Stimulated activated CD8-positive, alpha-beta memory T cell treated with anti-CD3 and anti-CD28 coated beads, Interleukin-4, amount 100 ng/mL, for 1 hour (primary cell): ENCODE measurements around the gene PCSK2.

Experiments
- DNase-seq, 2 donors: peaks; one replicate each; pipeline ENCODE4 v3.0.0-alpha.2; 2020; ENCODE audit warnings: low read depth in 2 of 2, low spot score in 1 of 2

The PCSK2 gene

GRCh38 chr20:17248224-17248623, 21.4 kb downstream of the PCSK2 start:
- no peak for DNase-seq

- no peak for DNase-seq
Measured at GRCh38 chr20:17262786-17263185, 35.9 kb downstream of the PCSK2 start.

DNA sequence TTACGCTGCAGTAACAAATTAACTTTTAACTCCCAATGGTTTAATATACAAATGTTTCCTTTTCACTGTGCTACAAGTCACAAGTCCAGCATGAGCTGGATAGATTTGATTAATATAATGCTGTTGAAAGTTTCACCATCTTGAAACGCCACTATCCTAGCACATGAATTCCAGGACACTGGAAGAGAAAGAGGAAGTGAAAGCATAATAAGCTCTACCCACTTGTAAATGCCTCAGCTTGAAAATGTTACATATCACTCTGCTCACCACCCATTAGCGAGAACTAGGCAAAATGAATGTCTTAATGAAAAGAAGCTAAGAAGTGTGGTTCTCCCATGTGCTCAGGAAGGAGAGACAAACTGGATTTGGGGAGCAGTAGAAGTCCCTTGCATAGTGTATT, 46.9 kb downstream of the PCSK2 start:
- DNase-seq = no peak

GRCh38 chr20:17276101-17276500, 49.3 kb downstream of the PCSK2 start:
- DNase-seq = no peak

- DNase-seq = no peak
Measured at GRCh38 chr20:17281478-17281877, 54.6 kb downstream of the PCSK2 start.

- no peak for DNase-seq
Measured at GRCh38 chr20:17282501-17282900, 55.7 kb downstream of the PCSK2 start.

GRCh38 chr20:17287503-17287902, 60.7 kb downstream of the PCSK2 start:
- DNase-seq = no peak

- DNase-seq = no peak
Measured at GRCh38 chr20:17287998-17288397, 61.2 kb downstream of the PCSK2 start.

DNA sequence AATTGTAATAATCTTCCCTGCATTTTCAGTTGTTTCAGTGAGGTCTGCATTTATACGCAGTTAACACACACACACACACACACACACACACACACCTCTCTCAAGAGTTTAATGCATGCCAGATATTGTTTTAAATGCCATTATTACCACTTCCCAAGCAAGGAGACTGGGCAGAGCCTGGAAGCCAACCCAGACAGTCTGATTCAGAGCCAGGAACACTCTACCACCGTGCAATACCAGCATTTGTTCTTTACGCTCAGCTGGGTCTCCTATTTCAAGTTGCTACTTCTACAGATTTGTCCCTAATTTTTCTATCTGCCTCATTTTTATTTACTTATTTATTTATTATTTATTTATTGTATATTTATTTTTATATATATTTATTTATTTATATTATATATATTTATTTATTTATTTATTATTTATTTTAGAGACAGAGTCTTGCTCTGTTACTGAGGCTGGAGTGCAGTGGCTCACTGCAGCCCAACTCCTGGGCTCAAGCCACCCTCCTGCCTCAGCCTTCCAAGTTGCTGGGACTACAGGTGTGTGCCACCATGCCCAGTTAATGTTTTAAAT, 68.4 kb downstream of the PCSK2 start:
- no peak for DNase-seq

DNA sequence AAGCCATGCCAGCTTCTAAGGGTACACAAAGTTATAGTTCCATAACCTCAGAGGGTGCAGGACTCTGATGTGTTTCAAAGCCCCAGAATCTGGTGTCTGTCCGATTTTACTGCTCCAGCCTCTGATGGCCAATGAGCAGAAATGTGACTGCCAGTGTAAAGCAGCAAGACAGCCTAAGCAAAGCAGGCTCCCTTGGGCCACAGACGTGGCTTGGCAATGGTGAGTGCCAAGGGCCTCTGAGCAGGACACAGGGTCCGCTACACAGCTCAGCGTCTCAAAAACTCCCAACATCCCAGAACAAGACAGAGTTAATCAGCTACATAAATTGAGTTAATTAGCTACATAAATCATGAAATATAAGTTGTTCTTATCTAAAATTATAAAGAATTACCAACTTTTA, 69.2 kb downstream of the PCSK2 start:
- no peak for DNase-seq

DNA sequence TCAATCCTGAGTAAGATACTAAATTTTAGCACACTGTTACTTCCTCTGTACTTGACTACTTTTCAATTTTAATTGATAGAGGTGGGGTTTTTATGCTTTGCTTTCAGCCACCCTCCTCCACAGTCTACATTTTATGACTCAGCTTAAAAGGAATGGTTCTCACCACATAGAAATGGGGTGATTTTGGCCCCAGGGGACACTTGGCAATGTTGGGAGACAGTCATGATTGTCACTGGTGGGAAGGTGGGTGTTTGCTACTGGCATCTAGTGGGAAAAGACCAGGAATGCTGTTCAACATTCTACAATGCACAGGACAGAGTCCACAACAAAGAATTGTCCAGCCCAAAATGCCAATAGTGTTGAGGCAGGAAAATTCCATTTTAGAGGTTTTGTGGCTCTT, 71.3 kb downstream of the PCSK2 start:
- DNase-seq = no peak

- no peak for DNase-seq
Measured at GRCh38 chr20:17298751-17299150, 71.9 kb downstream of the PCSK2 start.

DNA sequence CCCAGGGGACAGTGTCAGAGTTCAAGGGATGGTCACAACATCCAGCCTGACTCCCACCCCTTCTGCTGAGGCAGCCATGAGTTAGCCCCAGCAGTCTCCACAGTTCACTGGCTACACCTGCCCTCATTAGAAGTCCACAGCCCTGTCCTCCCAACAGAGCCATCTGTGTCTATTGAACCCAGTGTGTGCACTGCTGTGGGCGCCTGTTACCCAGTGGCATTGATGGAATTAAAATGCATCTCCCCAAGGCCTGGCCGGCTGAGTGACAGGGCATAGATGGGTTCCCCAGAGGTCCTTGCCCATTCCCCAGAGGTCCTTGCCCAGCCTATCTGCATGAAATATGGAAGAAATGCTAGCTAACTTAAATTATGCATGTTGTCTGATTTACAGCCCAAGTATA, 73.3 kb downstream of the PCSK2 start:
- no peak for DNase-seq

GRCh38 chr20:17304774-17305173, 77.9 kb downstream of the PCSK2 start:
- no peak for DNase-seq

DNA sequence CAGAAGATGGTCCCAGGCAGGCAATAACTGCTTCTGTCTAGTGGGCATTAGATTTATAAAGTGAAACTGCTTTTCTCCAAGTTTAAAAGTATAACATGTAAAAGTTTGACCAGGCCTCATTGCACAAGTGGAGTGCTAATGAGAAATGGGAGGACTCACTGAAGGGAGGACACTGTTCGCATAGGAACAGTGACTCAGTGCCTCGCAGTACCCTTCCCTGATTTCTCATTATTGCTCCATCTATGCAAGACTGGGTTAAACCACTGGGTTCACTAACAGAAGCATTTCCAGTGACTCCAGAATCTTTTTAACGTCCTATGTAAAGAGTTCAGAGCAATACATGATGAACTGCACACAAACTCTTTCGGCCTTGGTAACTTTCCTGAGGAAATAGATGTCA, 79.6 kb downstream of the PCSK2 start:
- DNase-seq = no peak

DNA sequence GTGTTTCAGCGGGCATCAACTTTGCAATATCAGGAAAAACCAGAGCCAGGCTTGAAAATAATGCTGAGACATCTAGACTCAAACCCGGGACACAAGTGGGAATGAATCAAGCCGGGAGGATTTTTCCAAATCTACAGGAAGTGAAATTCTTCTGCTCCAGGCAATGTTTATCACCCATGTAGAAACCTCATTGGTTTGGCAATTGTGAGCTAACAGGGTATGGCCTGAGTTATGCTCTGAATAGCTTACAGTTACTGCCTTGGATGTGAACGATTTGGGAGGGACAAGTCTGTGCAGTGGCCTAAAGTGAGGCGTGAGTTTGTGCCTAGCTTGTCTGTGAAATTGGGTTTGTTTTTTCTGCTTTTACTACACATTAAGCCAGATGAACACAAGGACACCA, 87.4 kb downstream of the PCSK2 start:
- no peak for DNase-seq

DNA sequence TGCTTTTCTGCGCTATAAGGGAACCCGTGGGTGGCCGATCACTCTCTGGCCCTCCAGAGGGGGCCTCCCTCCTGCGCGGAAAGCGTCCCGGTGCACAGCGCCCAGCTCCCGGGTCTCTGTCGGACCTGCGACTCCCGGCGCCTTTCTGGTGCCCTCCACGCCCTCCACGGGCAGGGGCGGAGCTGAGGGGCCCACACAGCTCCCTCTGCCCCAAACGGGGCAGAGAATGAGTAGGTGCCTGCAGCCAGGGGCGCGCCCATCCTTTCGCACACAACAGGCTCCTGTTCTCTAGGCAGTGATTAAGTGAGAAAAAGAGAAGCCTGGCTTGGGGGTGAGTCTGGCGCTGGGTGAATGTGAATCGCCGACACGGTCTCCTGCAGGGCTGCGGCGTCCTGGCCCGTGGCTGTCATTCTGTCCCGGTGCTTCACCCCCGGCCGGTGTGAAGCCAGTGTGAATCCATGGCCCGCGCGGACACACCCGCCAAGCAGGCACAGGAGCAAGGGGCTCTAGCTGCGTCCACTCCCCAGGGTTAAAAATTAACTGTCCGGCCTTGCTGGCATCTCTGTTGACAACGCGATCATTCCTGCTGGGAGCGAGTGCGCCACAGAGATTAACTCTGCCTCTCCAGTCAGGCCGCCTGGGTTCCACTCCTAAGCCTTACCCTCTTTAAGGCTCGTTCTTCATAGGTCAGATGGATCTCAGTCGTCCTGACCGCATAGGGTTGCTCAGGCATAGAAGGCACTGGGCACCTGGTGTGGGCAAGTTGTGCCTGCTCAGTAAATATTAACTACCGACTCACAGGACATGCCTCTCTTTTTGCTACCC, 88.8 kb downstream of the PCSK2 start:
- no peak for DNase-seq

DNA sequence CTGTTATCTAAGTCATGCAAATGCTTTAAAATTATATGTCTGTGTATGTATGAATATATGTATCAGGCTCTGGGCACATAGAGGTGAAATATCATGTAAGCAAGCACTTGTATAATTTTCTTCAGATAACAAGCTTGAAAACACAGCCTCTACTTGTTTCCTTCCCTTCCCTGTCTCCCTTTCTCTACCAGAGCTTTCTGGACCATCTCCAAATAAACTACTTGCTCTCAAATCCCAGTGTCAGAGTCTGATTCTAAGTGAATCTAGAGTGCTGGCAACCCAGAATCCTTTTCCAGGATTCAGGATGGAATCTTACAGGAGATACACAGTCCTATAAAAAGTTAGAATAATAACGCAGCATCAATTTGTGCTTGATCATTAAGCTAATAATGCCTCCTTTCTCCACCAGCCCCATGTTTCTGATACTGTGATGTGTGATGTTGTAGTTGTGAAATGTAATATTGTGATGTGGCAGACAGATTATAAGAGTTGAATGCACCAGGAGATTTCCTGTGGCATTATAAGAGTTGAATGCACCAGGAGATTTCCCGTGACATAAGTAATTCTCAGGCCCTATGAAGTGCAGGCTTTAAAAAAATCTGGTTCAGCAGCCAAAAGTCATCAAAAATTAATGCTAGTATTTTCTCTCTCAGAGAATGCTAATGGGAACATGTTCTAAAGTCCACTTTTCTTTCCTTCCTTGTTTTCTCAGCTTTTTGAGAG, 89.6 kb downstream of the PCSK2 start:
- DNase-seq = no peak

- DNase-seq = no peak
Measured at GRCh38 chr20:17317341-17317740, 90.5 kb downstream of the PCSK2 start.

GRCh38 chr20:17320456-17320855, 93.6 kb downstream of the PCSK2 start:
- no peak for DNase-seq

DNA sequence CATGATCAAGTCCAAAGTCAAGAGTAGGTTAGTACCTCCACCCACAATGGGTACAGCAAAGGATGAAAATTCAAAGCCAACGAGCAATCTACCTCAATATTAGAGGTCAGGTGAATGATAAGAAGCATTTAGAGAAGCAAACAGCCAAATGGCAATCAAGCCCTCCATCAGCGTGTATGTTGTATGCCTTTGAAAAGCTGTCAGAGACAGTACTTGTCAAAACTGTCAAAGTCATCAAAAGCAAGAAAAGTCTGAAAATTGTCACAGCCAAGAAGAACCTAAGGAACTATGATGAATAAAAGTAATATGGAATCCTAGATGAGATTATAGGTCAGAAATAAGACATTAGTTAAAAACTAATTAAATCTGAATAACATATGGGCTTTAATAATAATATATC, 99.3 kb downstream of the PCSK2 start:
- DNase-seq = no peak
